Stimulated activated CD4-positive, alpha-beta T cell treated with anti-CD3 and anti-CD28 coated beads, Interleukin-1b, Interleukin-23, amount 100 ng/mL, for 4 hours (primary cell): ENCODE measurements around the gene WDR74.
"Not testable (repeated sequence)": the region's sequence is repeated elsewhere in the genome, so short reads cannot be mapped to it uniquely, and the experiment has no call there.

Source experiments
- DNase-seq, 2 donors: peaks; one replicate each; pipeline ENCODE4 v3.0.0-alpha.2; 2020; ENCODE audit warnings: low read depth in 2 of 2

The WDR74 gene

GRCh38 chr11:62860835-62861563 is 21.6 kb upstream of the WDR74 start:
- no peak for DNase-seq

GRCh38 chr11:62859281-62859703 is 19.9 kb upstream of the WDR74 start:
- not testable (repeated sequence) for DNase-seq

- no peak for DNase-seq
These were observed 18.8 kb upstream of the WDR74 start for GRCh38 chr11:62858201-62858600.

- DNase-seq: no peak
These were observed 18.2 kb upstream of the WDR74 start for GRCh38 chr11:62857541-62857982.

- no peak for DNase-seq
These were observed 17.0 kb upstream of the WDR74 start for GRCh38 chr11:62856333-62856895.

- peak; percentile 96 to 99 for DNase-seq
These were observed 16.4 kb upstream of the WDR74 start for GRCh38 chr11:62855571-62856332.

GRCh38 chr11:62854825-62855570 is 15.6 kb upstream of the WDR74 start:
- DNase-seq: no peak

- DNase-seq: no peak
These were observed 14.8 kb upstream of the WDR74 start for GRCh38 chr11:62854013-62854824.

- no peak for DNase-seq
These were observed 14.0 kb upstream of the WDR74 start for GRCh38 chr11:62853279-62853965.

- no peak for DNase-seq
These were observed 13.3 kb upstream of the WDR74 start for GRCh38 chr11:62852523-62853188.

- no peak for DNase-seq
These were observed 12.6 kb upstream of the WDR74 start for GRCh38 chr11:62851807-62852522.

- no peak for DNase-seq
These were observed 11.8 kb upstream of the WDR74 start for GRCh38 chr11:62850911-62851806.

- no peak for DNase-seq
These were observed 8.5 kb upstream of the WDR74 start for GRCh38 chr11:62847767-62848314.

GRCh38 chr11:62846177-62846576 is 6.8 kb upstream of the WDR74 start:
- DNase-seq: no peak

- DNase-seq: no peak
These were observed 4.8 kb upstream of the WDR74 start for GRCh38 chr11:62844154-62844553.

- DNase-seq: no peak
These were observed 4.1 kb upstream of the WDR74 start for GRCh38 chr11:62843466-62843865.

GRCh38 chr11:62842891-62843290 is 3.5 kb upstream of the WDR74 start:
- DNase-seq: not testable (repeated sequence)

- DNase-seq: no peak
These were observed 2.9 kb upstream of the WDR74 start for GRCh38 chr11:62842171-62842741.
